Activated naive CD8-positive, alpha-beta T cell treated with anti-CD3 and anti-CD28 coated beads, Interleukin-2, amount 50 U/mL, for 24 hours (primary cell): ENCODE measurements around the gene SLC5A5.
A peak's percentile ranks its signal among the peaks of the same experiment; 100 is the strongest.

Source experiments
- ATAC-seq: fragments of 150-1000 bp; cut with Tn5 transposase; one replicate; pipeline ENCODE4 v1.10.0; 2021
- DNase-seq: peaks from one replicate; pipeline ENCODE4 v3.0.0; 2021
- H3K27ac Mint-ChIP-seq: one replicate; pipeline ENCODE4 v1.8.0; 2021; ENCODE audit warnings: mild to moderate bottlenecking, mixed read lengths
- H3K27me3 Mint-ChIP-seq: one replicate; pipeline ENCODE4 v1.8.0; 2021; ENCODE audit warnings: mixed read lengths
- H3K36me3 Mint-ChIP-seq: one replicate; pipeline ENCODE4 v1.8.0; 2021; ENCODE audit warnings: low read depth, mixed read lengths
- H3K4me1 Mint-ChIP-seq: one replicate; pipeline ENCODE4 v1.8.0; 2021; ENCODE audit warnings: mixed read lengths
- H3K4me3 Mint-ChIP-seq: one replicate; pipeline ENCODE4 v1.8.0; 2021; ENCODE audit warnings: mild to moderate bottlenecking, moderate library complexity, mixed read lengths
- H3K9me3 Mint-ChIP-seq: one replicate; pipeline ENCODE4 v1.8.0; 2021; ENCODE audit warnings: mixed read lengths

SLC5A5 gene

DNA sequence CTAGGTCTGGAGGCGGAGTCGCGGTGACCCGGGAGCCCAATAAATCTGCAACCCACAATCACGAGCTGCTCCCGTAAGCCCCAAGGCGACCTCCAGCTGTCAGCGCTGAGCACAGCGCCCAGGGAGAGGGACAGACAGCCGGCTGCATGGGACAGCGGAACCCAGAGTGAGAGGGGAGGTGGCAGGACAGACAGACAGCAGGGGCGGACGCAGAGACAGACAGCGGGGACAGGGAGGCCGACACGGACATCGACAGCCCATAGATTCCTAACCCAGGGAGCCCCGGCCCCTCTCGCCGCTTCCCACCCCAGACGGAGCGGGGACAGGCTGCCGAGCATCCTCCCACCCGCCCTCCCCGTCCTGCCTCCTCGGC is at the start of gene SLC5A5:
SLC5A5 (plus strand) TSS at position 68 of the 373 bp plus-strand sequence. CDS start 375 bp downstream, outside the sequence.
- peak; percentile 30 for DNase-seq
- no peak within 1 kb of the TSS for H3K27ac Mint-ChIP-seq
- peaks cover 14% of the 10 kb centered on the region for H3K4me1 Mint-ChIP-seq
- no peaks in the 10 kb centered on the region for H3K27me3 Mint-ChIP-seq
- peak within 1 kb of the TSS; percentile 80 for H3K4me3 Mint-ChIP-seq
- no peaks in the 10 kb centered on the region for H3K36me3 Mint-ChIP-seq
- ATAC-seq: peak; percentile 16
- H3K9me3 Mint-ChIP-seq: no peaks in the 10 kb centered on the region

- no peaks in the 10 kb centered on the region for H3K9me3 Mint-ChIP-seq
- H3K27me3 Mint-ChIP-seq: no peaks in the 10 kb centered on the region
- no peak overlapping the region for H3K4me3 Mint-ChIP-seq
- no peaks in the 10 kb centered on the region for H3K4me1 Mint-ChIP-seq
- no peak for ATAC-seq
- no peak for DNase-seq
- peaks cover 12% of the 10 kb centered on the region for H3K36me3 Mint-ChIP-seq
- H3K27ac Mint-ChIP-seq: peak overlapping the region; percentile 39
These were observed 47.4 kb upstream of the SLC5A5 start for GRCh38 chr19:17824339-17824738.

DNA sequence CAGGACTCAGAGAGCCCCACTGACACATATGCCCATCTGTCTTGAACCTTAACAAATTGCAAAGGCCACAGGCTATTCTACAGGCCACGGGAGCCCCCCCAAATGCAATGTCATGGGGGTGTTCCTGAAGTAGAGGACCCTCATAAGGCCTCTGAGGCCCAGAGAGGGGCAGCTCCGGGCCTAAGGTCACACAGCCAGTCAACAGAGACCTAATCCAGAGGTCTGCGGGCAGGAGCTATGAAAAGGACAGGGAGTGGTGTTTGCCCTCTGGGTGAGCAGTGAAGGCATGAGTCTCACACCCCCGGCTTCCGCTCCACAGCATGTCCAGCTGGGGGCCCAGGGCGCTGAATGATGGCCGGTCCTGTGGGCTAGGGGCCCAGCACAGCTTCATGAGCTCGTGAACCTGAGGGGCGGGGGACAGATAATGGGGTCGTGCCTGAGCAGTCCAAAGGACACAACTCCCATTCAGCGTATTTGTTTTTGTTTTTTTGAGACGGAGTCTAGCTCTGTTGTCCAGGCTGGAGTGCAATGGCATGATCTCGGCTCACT is 45.2 kb upstream of the SLC5A5 start:
- Mint-ChIP-seq H3K27ac (no peak overlapping the region), H3K4me1 (no peaks in the 10 kb centered on the region)

DNA sequence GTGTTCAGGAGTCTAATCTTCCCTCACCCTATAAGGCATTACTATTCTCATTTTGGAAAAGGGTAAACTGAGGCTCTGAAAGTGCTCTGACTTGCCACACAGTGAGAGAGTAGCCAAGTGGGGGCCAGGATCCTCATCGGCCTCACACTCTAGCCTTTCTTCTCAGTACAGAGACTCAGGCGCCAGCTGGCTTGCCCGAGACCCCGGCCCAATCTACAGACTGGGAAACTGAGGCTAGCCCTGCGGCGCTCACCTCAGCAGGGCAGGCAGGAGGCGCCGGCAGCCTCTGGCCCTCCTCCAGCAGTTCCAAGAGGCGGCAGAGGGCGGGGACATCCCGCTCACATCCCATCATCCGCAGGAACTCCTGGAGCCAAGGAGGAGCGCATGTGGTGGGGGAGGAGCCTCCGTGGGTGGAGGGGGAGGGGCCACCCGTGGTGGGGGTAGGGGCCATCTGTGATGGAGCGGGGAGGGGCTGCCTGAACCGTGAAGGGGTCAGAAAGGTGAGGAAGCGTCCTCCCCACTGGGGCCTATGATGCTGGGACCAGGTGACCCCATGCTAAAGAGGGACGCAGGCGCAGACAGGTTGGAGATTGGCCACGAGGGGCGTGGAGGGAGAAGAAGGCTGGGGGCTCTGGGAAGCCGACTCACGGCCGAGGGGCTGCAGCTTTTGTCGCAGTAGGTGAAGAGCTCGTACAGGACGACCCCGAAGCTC is 41.7 kb upstream of the SLC5A5 start:
- no peak overlapping the region for H3K27ac Mint-ChIP-seq
- H3K4me1 Mint-ChIP-seq: no peaks in the 10 kb centered on the region
- ATAC-seq (no peak), DNase-seq (no peak)
- no peaks in the 10 kb centered on the region for H3K27me3 Mint-ChIP-seq
- H3K36me3 Mint-ChIP-seq: peaks cover 48% of the 10 kb centered on the region
- H3K9me3 Mint-ChIP-seq: peaks cover 3% of the 10 kb centered on the region
- H3K4me3 Mint-ChIP-seq: no peak overlapping the region

More for the DNA sequence above, 45.2 kb upstream of the SLC5A5 start:
- no peaks in the 10 kb centered on the region for H3K9me3 Mint-ChIP-seq
- DNase-seq (no peak), ATAC-seq (no peak)
- H3K27me3 Mint-ChIP-seq: no peaks in the 10 kb centered on the region
- no peak overlapping the region for H3K4me3 Mint-ChIP-seq
- H3K36me3 Mint-ChIP-seq: peaks cover 26% of the 10 kb centered on the region

- H3K27ac Mint-ChIP-seq: no peak overlapping the region
- peak; percentile 64 for DNase-seq
- H3K27me3 Mint-ChIP-seq: no peaks in the 10 kb centered on the region
- peaks cover 3% of the 10 kb centered on the region for H3K9me3 Mint-ChIP-seq
- H3K36me3 Mint-ChIP-seq: peaks cover 52% of the 10 kb centered on the region
- no peaks in the 10 kb centered on the region for H3K4me1 Mint-ChIP-seq
- ATAC-seq: peak; percentile 49
- no peak overlapping the region for H3K4me3 Mint-ChIP-seq
These were observed 41.0 kb upstream of the SLC5A5 start for GRCh38 chr19:17830567-17831418.

DNA sequence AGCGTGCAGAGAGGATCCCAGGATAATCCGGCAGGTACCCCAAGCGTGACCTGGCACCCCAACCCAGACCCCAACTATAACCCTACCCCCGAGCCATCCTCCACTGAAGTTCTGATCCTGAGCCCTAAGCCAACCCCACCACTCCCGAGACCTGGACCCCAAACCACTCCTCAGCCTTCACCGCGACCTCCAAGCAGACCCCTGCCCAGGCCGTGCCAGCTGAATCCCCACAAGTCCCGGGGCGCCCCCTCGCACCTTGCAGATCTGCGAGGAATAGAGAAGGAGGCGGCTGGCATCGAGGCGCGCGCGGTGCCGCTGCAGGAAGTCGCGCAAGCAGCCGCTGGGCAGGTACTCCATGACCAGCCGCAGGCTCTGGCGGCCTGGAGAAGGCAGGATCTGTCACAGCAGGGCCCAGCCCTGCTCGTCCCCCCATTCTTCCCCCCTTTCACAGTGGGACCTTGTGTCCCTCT is 40.3 kb upstream of the SLC5A5 start:
- DNase-seq (no peak), ATAC-seq (no peak)
- Mint-ChIP-seq H3K4me1 (no peaks in the 10 kb centered on the region), H3K27me3 (no peaks in the 10 kb centered on the region), H3K27ac (no peak overlapping the region), H3K36me3 (peaks cover 56% of the 10 kb centered on the region), H3K4me3 (no peak overlapping the region), H3K9me3 (peaks cover 3% of the 10 kb centered on the region)

GRCh38 chr19:17832443-17833208 is 39.1 kb upstream of the SLC5A5 start:
- Mint-ChIP-seq H3K27ac (no peak overlapping the region), H3K36me3 (peaks cover 56% of the 10 kb centered on the region), H3K27me3 (no peaks in the 10 kb centered on the region), H3K4me3 (no peak overlapping the region), H3K9me3 (peaks cover 3% of the 10 kb centered on the region), H3K4me1 (no peaks in the 10 kb centered on the region)
- DNase-seq: no peak
- no peak for ATAC-seq

DNA sequence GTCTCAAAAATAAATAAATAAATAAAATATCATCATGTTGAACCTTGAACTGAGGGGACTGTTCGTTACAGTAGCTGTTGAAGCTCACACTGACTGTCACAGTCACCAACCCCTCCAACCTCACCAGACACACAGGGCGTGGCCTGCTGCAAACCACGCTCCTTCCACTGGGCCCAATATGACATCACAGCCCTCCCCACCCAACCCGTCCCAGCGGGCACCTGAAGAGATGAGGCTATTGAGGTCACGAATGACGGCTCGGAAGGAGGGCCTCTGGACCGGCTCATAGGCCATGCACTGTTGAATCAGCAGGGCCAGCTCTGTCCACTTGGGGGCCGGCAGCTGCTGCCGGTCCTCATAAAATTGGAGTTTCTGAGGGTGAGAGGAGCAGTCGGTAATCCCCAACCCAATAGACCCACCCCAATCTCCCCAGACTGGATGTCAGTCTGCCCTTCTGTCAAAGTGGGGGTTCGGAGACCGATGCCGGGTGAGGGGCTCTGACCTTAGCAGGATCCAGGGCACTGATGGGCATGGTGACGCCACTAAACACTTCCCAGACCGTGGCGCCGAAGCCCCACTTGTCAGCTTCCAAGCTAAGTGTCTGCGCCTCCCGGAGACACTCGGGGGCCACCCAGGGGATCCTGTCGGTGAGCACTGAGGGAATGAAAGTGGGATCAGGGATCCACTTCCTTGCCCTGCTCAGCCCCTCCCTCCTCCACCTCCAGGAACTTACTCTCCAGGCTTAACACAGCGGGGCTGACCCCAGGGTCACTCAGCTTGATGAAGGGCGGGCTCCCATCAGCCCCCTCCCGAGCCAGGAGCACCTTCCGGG is 37.2 kb upstream of the SLC5A5 start:
- Mint-ChIP-seq H3K4me3 (no peak overlapping the region), H3K36me3 (peaks cover 63% of the 10 kb centered on the region), H3K27ac (no peak overlapping the region), H3K27me3 (no peaks in the 10 kb centered on the region), H3K9me3 (peaks cover 3% of the 10 kb centered on the region), H3K4me1 (peaks cover 13% of the 10 kb centered on the region)
- DNase-seq (no peak), ATAC-seq (no peak)

GRCh38 chr19:17835182-17836006 is 36.4 kb upstream of the SLC5A5 start:
- Mint-ChIP-seq H3K36me3 (peaks cover 60% of the 10 kb centered on the region), H3K27me3 (no peaks in the 10 kb centered on the region), H3K4me3 (no peak overlapping the region), H3K27ac (peak overlapping the region; percentile 7), H3K4me1 (peaks cover 13% of the 10 kb centered on the region), H3K9me3 (peaks cover 3% of the 10 kb centered on the region)
- ATAC-seq (no peak), DNase-seq (no peak)

DNA sequence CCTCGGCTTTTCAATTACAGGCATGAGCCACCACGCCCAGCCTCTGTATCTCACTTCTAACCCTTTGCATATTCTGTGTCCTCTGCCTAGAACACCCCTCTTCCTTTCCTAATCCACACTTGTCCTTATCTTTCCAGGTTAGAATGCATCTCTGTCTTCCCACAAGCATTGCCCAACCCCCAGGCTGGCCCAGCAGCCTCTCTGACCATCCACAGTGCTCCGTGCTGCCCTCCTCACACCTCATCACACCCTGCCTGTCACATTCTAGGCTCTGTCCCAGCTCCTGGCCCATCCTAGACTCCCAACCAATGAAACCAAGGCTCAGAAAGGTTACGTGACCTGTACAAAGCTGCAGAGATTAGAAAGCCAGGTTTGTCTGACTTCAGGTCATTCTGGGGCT is 35.2 kb upstream of the SLC5A5 start:
- Mint-ChIP-seq H3K27me3 (no peaks in the 10 kb centered on the region), H3K36me3 (peaks cover 61% of the 10 kb centered on the region), H3K9me3 (peaks cover 3% of the 10 kb centered on the region), H3K27ac (no peak overlapping the region), H3K4me3 (no peak overlapping the region), H3K4me1 (peaks cover 13% of the 10 kb centered on the region)
- DNase-seq: no peak
- no peak for ATAC-seq

GRCh38 chr19:17837972-17838371 is 33.8 kb upstream of the SLC5A5 start:
- no peaks in the 10 kb centered on the region for H3K9me3 Mint-ChIP-seq

DNA sequence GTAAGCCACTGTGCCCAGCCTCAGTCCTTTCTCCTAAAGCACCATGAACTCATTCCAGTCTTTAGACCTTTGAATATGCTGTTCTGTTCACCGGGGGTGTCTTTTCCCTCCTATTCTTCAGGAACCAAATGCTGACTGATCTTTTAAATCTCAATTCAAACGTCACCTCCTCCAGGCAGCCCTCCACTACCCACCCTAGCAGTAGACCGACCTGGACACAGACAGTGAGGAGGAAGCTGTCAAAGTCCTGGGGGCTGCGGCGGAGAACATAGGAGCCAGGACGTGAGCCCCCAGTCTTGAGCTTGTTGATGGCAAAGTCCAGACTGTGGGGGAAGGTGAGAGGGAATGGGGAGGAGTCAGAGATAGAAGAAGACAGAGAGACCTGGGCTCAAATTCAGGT is 31.7 kb upstream of the SLC5A5 start:
- H3K36me3 Mint-ChIP-seq: peaks cover 55% of the 10 kb centered on the region
- H3K27ac Mint-ChIP-seq: no peak overlapping the region

More at GRCh38 chr19:17837972-17838371, 33.8 kb upstream of the SLC5A5 start:
- DNase-seq (no peak), ATAC-seq (peak; percentile 16)
- Mint-ChIP-seq H3K27ac (peak overlapping the region; percentile 10), H3K36me3 (peaks cover 51% of the 10 kb centered on the region), H3K4me1 (peaks cover 13% of the 10 kb centered on the region), H3K4me3 (no peak overlapping the region), H3K27me3 (no peaks in the 10 kb centered on the region)

GRCh38 chr19:17841371-17841809 is 30.4 kb upstream of the SLC5A5 start:
- H3K36me3 Mint-ChIP-seq: peaks cover 55% of the 10 kb centered on the region
- no peak overlapping the region for H3K4me3 Mint-ChIP-seq
- H3K27ac Mint-ChIP-seq: no peak overlapping the region
- peaks cover 41% of the 10 kb centered on the region for H3K4me1 Mint-ChIP-seq
- ATAC-seq: no peak
- H3K27me3 Mint-ChIP-seq: no peaks in the 10 kb centered on the region
- no peaks in the 10 kb centered on the region for H3K9me3 Mint-ChIP-seq
- no peak for DNase-seq

More for the DNA sequence above, 31.7 kb upstream of the SLC5A5 start:
- DNase-seq (no peak), ATAC-seq (no peak)
- Mint-ChIP-seq H3K4me1 (peaks cover 29% of the 10 kb centered on the region), H3K4me3 (no peak overlapping the region), H3K27me3 (no peaks in the 10 kb centered on the region), H3K9me3 (no peaks in the 10 kb centered on the region)
